MCF 10A (cell line): ENCODE results near the gene ASH1L. TPM values are rescaled to one million over a fixed set of nuclear protein-coding genes. Genes with fewer than 3 reads are reported as not detected.
A peak's percentile ranks its signal among the peaks of the same experiment; 100 is the strongest.
"Not testable (repeated sequence)": the region's sequence is repeated elsewhere in the genome, so short reads cannot be mapped to it uniquely, and the experiment has no call there.

Experiments
- BruUV-seq: library from RNA; stranded (reverse); fragments of 400-500 nt; replicated peaks from 2 replicates; lab custom pipeline; 2021; lab: Mats Ljungman, UMichigan
- CTCF ChIA-PET: fragments of 300-600 bp; sonication (Branson Sonifier 250); formaldehyde crosslinking; extraction: SDS; loops from one replicate; lab custom pipeline; 2021; ENCODE audit warnings: antibody characterized with exemption, inconsistent platforms; lab: Yijun Ruan, JAX
- POLR2A ChIA-PET: fragments of 300-600, 350-650 bp; sonication (Branson Sonifier 250); formaldehyde crosslinking; extraction: SDS; loops from one replicate; lab custom pipeline; 2020; ENCODE audit warnings: antibody characterized with exemption, inconsistent platforms; lab: Yijun Ruan, JAX
- DNase-seq: peaks from one replicate; pipeline ENCODE4 v3.0.0-alpha.2; 2018; ENCODE audit not compliant: unreplicated experiment
- H3K27ac Mint-ChIP-seq: one replicate; pipeline ENCODE4 v1.8.0; 2022; ENCODE audit warnings: mild to moderate bottlenecking, low read depth, mixed read lengths; ENCODE audit not compliant: unreplicated experiment
- H3K27me3 Mint-ChIP-seq: one replicate; pipeline ENCODE4 v1.8.0; 2022; ENCODE audit warnings: mixed read lengths; ENCODE audit not compliant: insufficient read depth, unreplicated experiment
- H3K36me3 Mint-ChIP-seq: one replicate; pipeline ENCODE4 v1.8.0; 2022; ENCODE audit warnings: mild to moderate bottlenecking, moderate library complexity, mixed read lengths; ENCODE audit not compliant: insufficient read depth, unreplicated experiment
- H3K4me1 Mint-ChIP-seq: one replicate; pipeline ENCODE4 v1.8.0; 2022; ENCODE audit warnings: mixed read lengths; ENCODE audit not compliant: insufficient read depth, unreplicated experiment
- H3K4me3 Mint-ChIP-seq: one replicate; pipeline ENCODE4 v1.8.0; 2022; ENCODE audit warnings: mild to moderate bottlenecking, moderate library complexity, mixed read lengths; ENCODE audit not compliant: unreplicated experiment
- H3K9me3 Mint-ChIP-seq: one replicate; pipeline ENCODE4 v1.8.0; 2022; ENCODE audit warnings: mixed read lengths; ENCODE audit not compliant: unreplicated experiment
- CTCF ChIP-seq: fragments of 200-600 bp; IDR thresholded peaks from one replicate; pipeline ENCODE4 v1.8.0; 2022; ENCODE audit warnings: antibody characterized with exemption, mild to moderate bottlenecking; ENCODE audit not compliant: unreplicated experiment
- intact Hi-C: fragments of 100-400 bp; cut with micrococcal nuclease; formaldehyde crosslinking; loops from 2 replicates; pipeline ENCODE4 v1.14.1; 2022
- total RNA-seq: library from RNA; stranded (reverse); gene quantifications from 2 replicates; pipeline ENCODE4 v1.2.3, GENCODE V29; 2022

ASH1L gene
- total RNA-seq, 1 experiment from 2014 or later, result 59.1 TPM

- no peaks in the 10 kb centered on the region for H3K9me3 Mint-ChIP-seq
- no peaks in the 10 kb centered on the region for H3K27me3 Mint-ChIP-seq
- no peak for TF ChIP-seq CTCF
- H3K36me3 Mint-ChIP-seq, result peaks cover 73% of the 10 kb centered on the region
- ChIA-PET CTCF (interaction anchor here (0.8 kb wide), 1 partner anchor 9 kb away, joined by 3 read pairs; no protein-coding TSS in a partner anchor), POLR2A (interaction anchor here (1.1 kb wide), 1 partner anchor 10 kb away, joined by 3 read pairs; no protein-coding TSS in a partner anchor)
- no peak overlapping the region for H3K4me3 Mint-ChIP-seq
- no TSS peak for BruUV-seq
- no peak for DNase-seq
- no peak overlapping the region for H3K27ac Mint-ChIP-seq
- H3K4me1 Mint-ChIP-seq, result peaks cover 8% of the 10 kb centered on the region
- intact Hi-C loops, result no loop called here
Measured at GRCh38 chr1:155454096-155454495, 108.5 kb downstream of the ASH1L start.

- TF ChIP-seq CTCF, result no peak
- Mint-ChIP-seq H3K36me3 (peaks cover 74% of the 10 kb centered on the region), H3K27me3 (no peaks in the 10 kb centered on the region), H3K9me3 (no peaks in the 10 kb centered on the region), H3K4me1 (peaks cover 8% of the 10 kb centered on the region), H3K4me3 (no peak overlapping the region), H3K27ac (no peak overlapping the region)
- DNase-seq, result no peak
- intact Hi-C loops, result no loop called here
- POLR2A ChIA-PET, result no interaction called here
- no TSS peak for BruUV-seq
- CTCF ChIA-PET, result no interaction called here
Measured at GRCh38 chr1:155453141-155453540, 109.5 kb downstream of the ASH1L start.

GRCh38 chr1:155451199-155451598 lies 111.4 kb downstream of the ASH1L start:
- Mint-ChIP-seq H3K27me3 (no peaks in the 10 kb centered on the region), H3K9me3 (no peaks in the 10 kb centered on the region), H3K4me3 (no peak overlapping the region), H3K27ac (no peak overlapping the region), H3K36me3 (peaks cover 86% of the 10 kb centered on the region), H3K4me1 (peaks cover 3% of the 10 kb centered on the region)
- intact Hi-C loops, result no loop called here
- CTCF ChIA-PET, result no interaction called here
- POLR2A ChIA-PET, result no interaction called here
- DNase-seq, result no peak
- BruUV-seq, result no TSS peak
- no peak for TF ChIP-seq CTCF

GRCh38 chr1:155442431-155442830 lies 120.2 kb downstream of the ASH1L start:
- intact Hi-C loops, H3K9me3 Mint-ChIP-seq, H3K4me3 Mint-ChIP-seq, CTCF ChIA-PET, DNase-seq, H3K27me3 Mint-ChIP-seq, H3K4me1 Mint-ChIP-seq, POLR2A ChIA-PET, BruUV-seq: not testable (repeated sequence)
- Mint-ChIP-seq H3K27ac (peak overlapping the region; percentile 49), H3K36me3 (peaks cover 54% of the 10 kb centered on the region)

GRCh38 chr1:155437405-155437804 lies 125.2 kb downstream of the ASH1L start:
- TF ChIP-seq CTCF, result no peak
- Mint-ChIP-seq H3K36me3 (peaks cover 79% of the 10 kb centered on the region), H3K27me3 (no peaks in the 10 kb centered on the region), H3K4me1 (peaks cover 7% of the 10 kb centered on the region), H3K27ac (no peak overlapping the region), H3K4me3 (no peak overlapping the region), H3K9me3 (no peaks in the 10 kb centered on the region)
- ChIA-PET CTCF (interaction anchor here (0.6 kb wide), 1 partner anchor 66 kb away, joined by 3 read pairs; no protein-coding TSS in a partner anchor), POLR2A (no interaction called here)
- DNase-seq, result no peak
- BruUV-seq, result no TSS peak
- intact Hi-C loops, result no loop called here

- intact Hi-C loops, BruUV-seq, DNase-seq, H3K27ac Mint-ChIP-seq, H3K9me3 Mint-ChIP-seq, H3K27me3 Mint-ChIP-seq, H3K4me1 Mint-ChIP-seq, H3K4me3 Mint-ChIP-seq, POLR2A ChIA-PET: not testable (repeated sequence)
- peaks cover 81% of the 10 kb centered on the region for H3K36me3 Mint-ChIP-seq
- CTCF ChIA-PET, result interaction anchor here (0.6 to 0.7 kb wide), 2 partner anchors 13 to 633 kb away, joined by 3 read pairs; no protein-coding TSS in a partner anchor
Measured at GRCh38 chr1:155433831-155434389, 128.7 kb downstream of the ASH1L start.
